Measurements from ENCODE around the gene FDPS.

Gene FDPS

DNA sequence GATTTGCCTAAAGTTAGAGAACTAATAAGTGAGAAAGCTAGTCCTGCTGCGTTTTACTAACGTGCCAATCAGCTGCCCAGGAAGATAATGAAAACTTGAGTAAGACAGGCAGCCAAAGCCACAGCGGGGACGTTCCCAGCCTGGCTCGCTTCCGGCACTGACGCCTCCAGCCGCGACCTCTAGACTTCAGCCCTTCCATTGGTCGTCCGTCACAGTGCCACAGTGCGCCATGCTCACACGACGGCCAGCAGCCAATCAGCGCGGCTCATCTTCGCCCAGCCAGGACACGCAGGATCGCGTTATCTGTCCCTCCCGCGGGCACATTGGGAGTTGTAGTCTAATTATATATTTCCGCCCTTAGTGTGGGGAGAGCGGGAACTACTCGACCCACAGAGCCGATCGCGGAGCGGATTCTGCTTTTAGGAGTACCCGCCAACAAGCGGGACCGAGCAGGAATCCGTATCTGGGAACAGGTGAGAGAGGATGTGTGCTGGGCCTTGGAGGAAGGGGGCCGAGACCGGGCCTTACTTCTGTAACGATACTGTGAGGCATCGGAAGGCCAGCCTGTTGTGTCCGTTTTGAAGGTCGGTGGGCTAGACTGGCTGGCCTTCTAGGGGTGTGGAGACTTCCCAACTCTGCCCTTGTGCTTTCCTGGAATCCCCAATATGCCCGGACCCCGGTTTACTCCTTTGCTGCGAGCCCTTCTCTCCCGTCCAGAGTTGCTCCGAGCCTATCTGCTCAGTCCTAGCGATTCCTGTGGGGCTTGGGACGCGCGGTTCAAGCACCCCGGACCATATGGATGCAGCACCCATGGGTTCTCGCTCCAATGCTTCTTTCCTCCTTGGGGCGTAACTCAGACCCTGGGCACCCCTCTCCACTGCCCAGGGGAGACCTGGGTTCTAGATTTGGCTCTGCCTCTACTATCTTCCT lies at the start of gene FDPS:
Gene FDPS, plus strand, starts transcription at position 374 of the 930 bp plus-strand sequence. CDS start 924 bp downstream, outside the sequence.
- FAIRE-seq = peak; percentile 30
- peak; percentile 53 for TF ChIP-seq POLR2A (IDR thresholded peaks at IDR 0.05; ENCODE audit: low read depth, low read length)
- peak; percentile 98 for DNase-seq (ENCODE audit: insufficient read length, low spot score)

GRCh38 chr1:155260276-155260675 lies 48.4 kb upstream of the FDPS start:
- no peak for FAIRE-seq

GRCh38 chr1:155261493-155261851 lies 47.2 kb upstream of the FDPS start:
- FAIRE-seq (no peak), DNase-seq (ENCODE audit: insufficient read length, low spot score) (no peak)
- TF ChIP-seq POLR2A (IDR thresholded peaks at IDR 0.05; ENCODE audit: low read depth, low read length) = no peak

More at GRCh38 chr1:155260276-155260675, 48.4 kb upstream of the FDPS start:
- no peak for TF ChIP-seq POLR2A (IDR thresholded peaks at IDR 0.05; ENCODE audit: low read depth, low read length)
- no peak for DNase-seq (ENCODE audit: insufficient read length, low spot score)

DNA sequence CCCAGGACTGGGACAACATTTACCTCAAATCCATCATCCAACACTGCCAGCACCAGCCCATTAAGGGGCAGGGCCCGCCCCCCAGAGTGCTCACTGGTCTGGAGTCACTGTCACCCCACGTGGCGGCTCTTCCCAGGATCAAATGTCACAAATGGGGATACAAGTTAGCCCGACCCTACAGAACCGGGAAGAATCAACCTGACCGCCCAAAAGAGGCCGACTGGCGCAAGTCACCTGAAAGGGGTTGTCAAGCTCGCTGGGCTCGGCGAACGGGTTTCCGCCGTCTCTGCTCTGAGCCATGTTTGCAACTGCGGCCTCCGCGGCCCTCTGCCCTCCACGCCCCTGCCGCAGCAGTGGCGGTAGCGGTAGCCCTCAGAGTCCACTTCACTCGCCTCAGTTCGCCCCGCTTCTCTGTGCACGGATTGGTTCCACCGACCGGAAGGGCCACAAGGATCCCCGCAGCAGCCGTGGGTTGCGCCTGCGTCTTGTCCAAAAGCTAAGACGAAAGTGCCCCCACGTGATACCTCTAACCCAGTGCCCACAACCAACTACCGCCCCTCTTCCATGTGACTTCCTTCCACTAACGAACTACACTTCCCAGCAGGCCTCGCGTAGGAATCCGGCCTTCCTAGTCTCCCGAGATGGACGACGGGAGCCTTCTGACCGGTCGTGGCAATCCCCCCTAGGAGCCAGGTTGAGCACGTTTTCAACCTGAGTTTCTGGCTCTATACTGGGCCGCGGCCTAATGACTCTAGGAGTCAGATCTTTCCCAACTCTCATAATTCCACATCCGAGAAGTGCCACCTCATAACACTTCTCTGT lies 46.6 kb upstream of the FDPS start, which contains the start of gene SCAMP3:
Gene SCAMP3, minus strand, starts transcription at position 509 of the 822 bp plus-strand sequence. Its CDS starts 209 bp downstream, at position 300.
- TF ChIP-seq POLR2A (IDR thresholded peaks at IDR 0.05; ENCODE audit: low read depth, low read length) = peak; percentile 82
- DNase-seq (ENCODE audit: insufficient read length, low spot score) = peak; percentile 97
- FAIRE-seq = peak; percentile 68

DNA sequence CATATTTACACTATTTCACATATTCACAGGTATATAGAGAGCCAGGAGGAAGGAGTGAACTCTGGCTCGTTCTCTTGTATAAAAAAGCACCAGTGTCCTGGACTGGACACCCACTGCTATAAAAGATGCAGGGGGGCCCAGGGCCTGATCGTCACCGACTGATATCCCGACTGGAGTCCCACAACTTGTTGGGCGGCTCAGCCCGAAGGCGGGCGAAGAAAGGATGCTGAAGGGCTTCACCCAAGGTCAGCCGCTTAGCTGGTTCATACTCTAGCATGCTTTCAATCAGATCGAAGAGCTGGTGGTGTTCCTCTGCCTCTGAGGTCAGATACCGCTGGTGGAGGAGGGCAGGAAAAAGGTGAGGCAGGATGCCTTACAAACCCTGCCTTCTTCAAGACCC lies 45.6 kb upstream of the FDPS start:
- DNase-seq (ENCODE audit: insufficient read length, low spot score) (no peak), FAIRE-seq (no peak)
- TF ChIP-seq POLR2A (IDR thresholded peaks at IDR 0.05; ENCODE audit: low read depth, low read length) = no peak

DNA sequence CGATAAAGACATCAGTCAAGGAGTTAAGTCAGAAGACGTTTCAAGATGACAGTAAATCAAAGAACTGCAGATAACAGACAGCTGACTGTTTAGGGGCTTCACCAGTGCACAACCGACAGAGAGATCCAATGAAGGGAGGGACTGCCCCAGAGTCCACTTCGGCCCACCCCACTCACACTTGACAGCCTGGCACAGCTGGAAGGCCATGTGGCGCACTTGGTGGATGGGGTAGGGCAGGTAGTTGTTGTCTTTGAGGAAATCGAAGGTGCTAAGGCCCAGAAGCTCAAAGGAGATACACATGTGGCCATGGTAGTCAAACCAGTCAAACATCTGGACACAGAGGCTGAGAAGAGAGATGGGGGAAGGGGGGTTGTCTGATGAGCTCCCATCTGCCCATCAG lies 42.1 kb upstream of the FDPS start:
- no peak for DNase-seq (ENCODE audit: insufficient read length, low spot score)
- no peak for TF ChIP-seq POLR2A (IDR thresholded peaks at IDR 0.05; ENCODE audit: low read depth, low read length)
- FAIRE-seq = no peak

GRCh38 chr1:155267373-155267772 lies 41.3 kb upstream of the FDPS start:
- TF ChIP-seq POLR2A (IDR thresholded peaks at IDR 0.05; ENCODE audit: low read depth, low read length) = no peak
- DNase-seq (ENCODE audit: insufficient read length, low spot score) (no peak), FAIRE-seq (no peak)

GRCh38 chr1:155268630-155269029 lies 40.0 kb upstream of the FDPS start:
- no peak for TF ChIP-seq POLR2A (IDR thresholded peaks at IDR 0.05; ENCODE audit: low read depth, low read length)
- DNase-seq (ENCODE audit: insufficient read length, low spot score) (no peak), FAIRE-seq (no peak)

DNA sequence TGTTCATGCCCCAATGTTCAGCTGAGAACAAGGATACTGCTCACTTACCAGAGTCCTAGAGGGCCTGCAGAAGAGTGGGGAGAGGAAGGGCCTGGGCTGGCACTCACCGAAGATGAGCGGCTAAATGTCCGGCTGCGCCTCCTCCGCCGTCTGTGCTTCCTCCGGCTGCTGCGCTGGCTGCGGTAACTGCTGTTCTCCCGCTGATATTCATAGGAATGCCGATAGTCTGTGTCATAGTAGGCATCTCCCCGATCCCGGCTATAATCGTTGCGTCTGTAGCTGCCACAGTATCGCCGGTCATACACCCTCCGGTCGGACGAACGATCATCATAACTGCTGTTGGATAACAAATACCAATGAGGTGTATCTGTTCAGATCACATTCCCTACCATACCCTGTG lies 39.3 kb upstream of the FDPS start:
- no peak for TF ChIP-seq POLR2A (IDR thresholded peaks at IDR 0.05; ENCODE audit: low read depth, low read length)
- DNase-seq (ENCODE audit: insufficient read length, low spot score) = no peak
- FAIRE-seq = no peak

DNA sequence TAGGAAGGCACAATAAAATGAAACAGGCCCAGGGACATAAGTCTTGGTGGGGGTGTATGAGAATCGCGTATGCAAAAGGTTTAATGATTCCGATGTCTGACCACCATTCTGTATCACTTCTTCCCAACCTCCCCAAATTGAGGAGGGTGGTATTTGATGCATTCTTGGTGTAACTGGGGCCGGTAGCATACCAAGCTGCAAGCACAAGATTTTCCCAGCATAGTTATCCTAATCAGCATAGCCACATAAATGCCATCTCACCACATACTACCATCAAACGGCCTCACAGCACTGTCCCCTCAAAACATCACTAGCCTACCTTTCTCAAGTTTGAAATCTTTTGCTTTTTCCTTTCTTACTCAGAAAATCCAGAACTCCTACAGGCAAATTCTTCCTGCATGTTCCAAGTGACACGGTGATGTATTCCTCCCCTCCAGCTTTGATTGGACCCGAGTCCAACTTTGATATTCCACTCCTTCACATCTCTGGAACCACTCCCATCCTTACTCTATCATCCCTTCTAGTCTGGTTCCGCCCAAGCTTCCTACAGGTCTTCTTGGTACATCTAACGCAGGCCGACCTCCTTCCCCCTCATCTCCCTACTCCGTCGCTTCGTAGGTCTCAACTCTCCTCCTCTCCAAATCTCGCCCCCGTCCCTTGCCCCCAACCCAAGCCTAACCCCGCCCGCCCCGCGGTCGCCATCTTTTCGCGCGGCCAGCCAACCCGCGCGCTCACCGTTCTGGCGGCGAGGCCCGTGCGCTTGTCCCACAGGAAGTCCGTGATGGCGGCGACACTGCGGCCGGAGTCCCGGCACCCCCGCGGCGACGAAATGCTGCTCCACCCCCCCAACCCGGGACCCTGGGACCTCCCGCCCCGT lies 36.0 kb upstream of the FDPS start:
- peak; percentile 74 for DNase-seq (ENCODE audit: insufficient read length, low spot score)

GRCh38 chr1:155273343-155274245 lies 35.1 kb upstream of the FDPS start, which contains the start of gene CLK2:
Gene CLK2, minus strand, starts transcription at chr1:155273504. Its CDS starts 2,527 bp downstream, at chr1:155270977.
- peak; percentile 92 for DNase-seq (ENCODE audit: insufficient read length, low spot score)
- peak; percentile 72 for TF ChIP-seq POLR2A (IDR thresholded peaks at IDR 0.05; ENCODE audit: low read depth, low read length)
- no peak for FAIRE-seq

More for the DNA sequence above, 36.0 kb upstream of the FDPS start:
- no peak for FAIRE-seq
- peak; percentile 35; the same call in 1 of the 2 replicates for TF ChIP-seq POLR2A (IDR thresholded peaks at IDR 0.05; ENCODE audit: low read depth, low read length)
